Heart left ventricle (tissue), 16 donors: ENCODE measurements around the gene HMG20A. TPM values are rescaled to one million over a fixed set of nuclear protein-coding genes. Genes with fewer than 3 reads are reported as not detected.
A peak's percentile ranks its signal among the peaks of the same experiment; 100 is the strongest.

Source experiments
- ATAC-seq, 4 donors: fragments of 200-7000 bp; cut with Tn5 transposase; one replicate each; pipeline ENCODE4 v1.9.1; 2020 to 2022; ENCODE audit warnings: moderate library complexity in 4 of 4, mild to moderate bottlenecking in 3 of 4, moderate number of reproducible peaks in 1 of 4
- DNase-seq, 5 donors: peaks; one replicate each; pipeline ENCODE4 v3.0.0-alpha.2; 2020
- H3K27ac ChIP-seq, 12 donors: fragments of 200-600 bp; sonication (generic) in 4 of 12; one replicate each; pipeline versions ENCODE4 v1.5.0 to v1.8.0; 2016 to 2022; ENCODE audit warnings: mild to moderate bottlenecking in 2 of 12
- H3K27me3 ChIP-seq, 9 donors: fragments of 200-600 bp; sonication (generic) in 2 of 9; one replicate each; pipeline versions ENCODE4 v1.5.1 to v1.8.0; 2016 to 2022; ENCODE audit warnings: mild to moderate bottlenecking in 3 of 9
- H3K36me3 ChIP-seq, 9 donors: fragments of 200-600 bp; sonication (generic) in 2 of 9; one replicate each; pipeline versions ENCODE4 v1.5.0 to v1.8.0; 2018 to 2022; ENCODE audit warnings: mild to moderate bottlenecking in 2 of 9
- H3K4me1 ChIP-seq, 12 donors: fragments of 200-600 bp; sonication (generic) in 4 of 12; one replicate each; pipeline versions ENCODE4 v1.5.0 to v1.8.0; 2016 to 2022; ENCODE audit warnings: mild to moderate bottlenecking in 3 of 12
- H3K4me3 ChIP-seq, 12 donors: fragments of 200-600 bp; sonication (generic) in 4 of 12; one replicate each; pipeline versions ENCODE4 v1.5.0 to v1.8.0; 2017 to 2022; ENCODE audit warnings: mild to moderate bottlenecking in 9 of 12, moderate library complexity in 4 of 12
- H3K9me3 ChIP-seq, 12 donors: fragments of 200-600 bp; sonication (generic) in 4 of 12; one replicate each; pipeline versions ENCODE4 v1.5.0 to v1.8.0; 2016 to 2022; ENCODE audit warnings: mild to moderate bottlenecking in 1 of 12
- POLR2A ChIP-seq, 2 donors: fragments of 450-650 bp; IDR thresholded peaks; one replicate each; pipeline ENCODE4 v1.6.1; 2017; ENCODE audit warnings: antibody characterized with exemption in 2 of 2, mild to moderate bottlenecking in 2 of 2, moderate library complexity in 2 of 2
- WGBS, 4 donors: extraction: QIAGEN DNeasy Blood & Tissue Kit in 2 of 4; methylation state at CpG; one replicate each; pipeline versions ENCODE4 v1.1.5 to v1.1.7; 2013 to 2018; 5-methylcytosine and 5-hydroxymethylcytosine counted together
- intact Hi-C, 10 donors: fragments of 100-400 bp; cut with DNase I; formaldehyde crosslinking; loops; one replicate each; pipeline versions ENCODE4 v1.11.1 to v1.14.2; 2022
- polyA plus RNA-seq, 2 donors: library from polyadenylated mRNA; stranded (reverse); fragments of 200-250 nt; gene quantifications; one replicate each; pipeline ENCODE4 v1.2.3, GENCODE V29; 2013
- total RNA-seq, 9 donors: library from RNA; depleted of rRNA in 2 of 9; stranded (reverse); fragments of >200 nt in 2 of 9; fragmentation: NEBNext Ultra II Directional in 3 of 9; extraction: Animal tissue kit (Norgen Biotek cat#: 25700) in 3 of 9; gene quantifications; one replicate each; pipeline versions ENCODE4 v1.1.0 to v1.2.4, GENCODE V29; 2016 to 2023
- TF ChIP-seq, protein P1 (sequence below), 12 donors: fragments of 200-600 bp; sonication (generic) in 4 of 12; IDR thresholded peaks; one replicate each; pipeline versions ENCODE4 v1.5.0 to v1.8.0; 2018 to 2022; ENCODE audit warnings: antibody characterized with exemption in 12 of 12, mild to moderate bottlenecking in 5 of 12
- donor health status: ischemic (EF 13 %, LVEDD 7.1; RV severe dilation, severe dysfunction).
- donor health status: healthy with polysubstance abuse.
- donor health status: DM: no; HTN: yes; CAD: no.
- donor health status: DM: no; HTN: no; CAD: no.
- donor health status: ischemic (EF 25% LVEDD 6.9; RV normal size, moderate dysfunction).
- donor health status: ischemic (EF 25% LVEDD 5.7; RV mildly dilated, moderate dysfunction).
- donor health status: healthy.
- donor health status: DM: yes; HTN: yes; CAD: no.
- donor health status: ischemic (EF 35%, LVEDD 5.7; RV mildly dilated, moderate dysfunction).
- donor health status: nonischemic (EF 11% LVEDD 7.7; RV severe dilation, severe dysfunction).
- donor health status: DM: yes; HTN: yes; CAD: no.
- donor health status: PGD.
- donor health status: ischemic (EF 29% LVEDD 5.4; RV normal size, mild dysfunction).
- donor health status: nonischemic (EF 23%, LVEDD 6.1; RV moderate dilation, normal function).

HMG20A gene
- total and polyA plus RNA-seq, 11 donors, result 14.8 to 54.1 (median 32.0) TPM

DNA sequence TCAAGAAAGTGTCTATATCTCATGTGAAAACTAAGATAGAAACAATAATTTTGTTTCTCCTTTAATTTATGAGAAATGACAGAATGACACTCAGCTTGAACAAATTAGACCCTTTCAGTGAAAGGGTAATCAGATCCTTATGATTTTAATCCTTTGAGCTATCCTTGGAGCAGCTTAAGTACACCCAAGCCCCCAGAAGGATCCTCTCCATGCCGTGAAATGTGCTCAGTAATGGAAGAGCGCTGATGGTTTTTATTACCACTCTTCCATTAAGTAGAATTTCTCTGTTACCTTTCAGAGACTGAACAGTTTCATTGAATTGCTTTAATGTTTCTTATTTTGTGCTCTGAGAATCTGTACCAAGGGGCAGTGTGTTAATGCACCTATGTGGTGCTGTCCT lies 54.3 kb downstream of the HMG20A start:
- Histone ChIP-seq H3K4me3 (no peak overlapping the region), H3K36me3 (peaks cover 0 to 80% (median 61%) of the 10 kb centered on the region in 9 donors), H3K27me3 (no peaks in the 10 kb centered on the region), H3K4me1 (peaks cover 0 to 46% (median 7%) of the 10 kb centered on the region in 12 donors), H3K9me3 (no peaks in the 10 kb centered on the region), H3K27ac (peak overlapping the region; percentile 1 to 75 (median 59))
- DNase-seq (no peak), ATAC-seq (peak in 1 of 4 donors; percentile 8)
- intact Hi-C loops, result loop anchor here in 2 of 10 donors (2.0 to 5.0 kb wide), 2 partner anchors 43 to 52 kb away; no protein-coding TSS in a partner anchor
- no peak for TF ChIP-seq POLR2A (IDR thresholded peaks at IDR 0.05)
- TF ChIP-seq, protein P1, sequence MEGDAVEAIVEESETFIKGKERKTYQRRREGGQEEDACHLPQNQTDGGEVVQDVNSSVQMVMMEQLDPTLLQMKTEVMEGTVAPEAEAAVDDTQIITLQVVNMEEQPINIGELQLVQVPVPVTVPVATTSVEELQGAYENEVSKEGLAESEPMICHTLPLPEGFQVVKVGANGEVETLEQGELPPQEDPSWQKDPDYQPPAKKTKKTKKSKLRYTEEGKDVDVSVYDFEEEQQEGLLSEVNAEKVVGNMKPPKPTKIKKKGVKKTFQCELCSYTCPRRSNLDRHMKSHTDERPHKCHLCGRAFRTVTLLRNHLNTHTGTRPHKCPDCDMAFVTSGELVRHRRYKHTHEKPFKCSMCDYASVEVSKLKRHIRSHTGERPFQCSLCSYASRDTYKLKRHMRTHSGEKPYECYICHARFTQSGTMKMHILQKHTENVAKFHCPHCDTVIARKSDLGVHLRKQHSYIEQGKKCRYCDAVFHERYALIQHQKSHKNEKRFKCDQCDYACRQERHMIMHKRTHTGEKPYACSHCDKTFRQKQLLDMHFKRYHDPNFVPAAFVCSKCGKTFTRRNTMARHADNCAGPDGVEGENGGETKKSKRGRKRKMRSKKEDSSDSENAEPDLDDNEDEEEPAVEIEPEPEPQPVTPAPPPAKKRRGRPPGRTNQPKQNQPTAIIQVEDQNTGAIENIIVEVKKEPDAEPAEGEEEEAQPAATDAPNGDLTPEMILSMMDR (IDR thresholded peaks at IDR 0.05), result no peak
- WGBS, 4 donors, result 85 to 99% (median 95%) methylated on average over 2 of the region's 2 CpGs

DNA sequence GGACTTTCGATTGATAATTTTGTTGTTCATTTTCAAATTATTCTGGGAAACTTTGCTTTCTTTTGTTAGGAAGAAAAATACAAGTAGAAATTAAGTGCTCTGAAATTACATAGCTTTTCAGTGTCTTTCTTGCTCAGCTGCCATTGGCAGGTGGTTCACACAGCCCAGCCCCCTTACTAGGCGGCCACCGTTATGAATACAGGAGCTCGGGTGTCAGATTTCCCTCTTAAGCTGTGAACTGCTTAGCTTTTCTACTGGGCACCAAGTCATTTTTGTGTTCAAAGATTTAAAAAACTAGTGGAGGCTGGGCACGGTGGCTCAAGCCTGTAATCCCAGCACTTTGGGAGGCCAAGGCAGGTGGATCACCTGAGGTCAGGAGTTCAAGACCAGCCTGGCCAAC lies 55.2 kb downstream of the HMG20A start:
- Histone ChIP-seq H3K4me1 (peaks cover 0 to 48% (median 7%) of the 10 kb centered on the region in 12 donors), H3K4me3 (no peak overlapping the region), H3K36me3 (peaks cover 0 to 78% (median 61%) of the 10 kb centered on the region in 9 donors), H3K27me3 (no peaks in the 10 kb centered on the region), H3K27ac (peak overlapping the region in 3 of 12 donors; percentile 30 to 75 (median 63)), H3K9me3 (no peaks in the 10 kb centered on the region)
- TF ChIP-seq, protein P1 (IDR thresholded peaks at IDR 0.05), result no peak
- TF ChIP-seq POLR2A (IDR thresholded peaks at IDR 0.05), result no peak
- no peak for DNase-seq
- no peak for ATAC-seq
- WGBS, 4 donors, result 67 to 83% (median 77%) methylated on average over 5 of the region's 5 CpGs
- intact Hi-C loops, result loop anchor here in 2 of 10 donors (2.0 to 5.0 kb wide), 2 partner anchors 44 to 53 kb away; no protein-coding TSS in a partner anchor

DNA sequence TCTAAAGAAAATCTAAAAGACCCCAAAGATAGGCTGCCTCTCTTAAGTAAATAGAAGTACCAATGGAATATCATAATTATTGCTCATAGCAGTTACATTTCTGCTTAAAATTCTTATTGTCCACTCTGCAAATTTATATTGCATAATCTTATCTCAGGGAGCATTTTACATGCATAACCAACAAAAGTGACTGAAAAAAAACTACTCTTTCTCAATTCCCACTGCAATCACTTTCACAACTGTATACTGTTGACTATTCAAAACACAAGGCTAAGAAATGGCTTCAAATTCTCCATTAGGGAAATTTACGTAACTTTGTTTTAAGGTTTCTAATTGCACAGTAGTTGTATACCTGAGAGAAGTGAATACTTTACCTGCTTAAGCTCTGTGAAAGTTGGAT lies 56.3 kb downstream of the HMG20A start:
- DNase-seq (no peak), ATAC-seq (no peak)
- no peak for TF ChIP-seq POLR2A (IDR thresholded peaks at IDR 0.05)
- TF ChIP-seq, protein P1 (IDR thresholded peaks at IDR 0.05), result no peak
- Histone ChIP-seq H3K27ac (no peak overlapping the region), H3K4me1 (peaks cover 0 to 58% (median 15%) of the 10 kb centered on the region in 12 donors), H3K36me3 (peaks cover 0 to 76% (median 50%) of the 10 kb centered on the region in 9 donors), H3K9me3 (no peaks in the 10 kb centered on the region), H3K4me3 (no peak overlapping the region), H3K27me3 (no peaks in the 10 kb centered on the region)
- intact Hi-C loops, result loop anchor here in 1 of 10 donors (5.0 kb wide), 1 partner anchor 45 kb away; no protein-coding TSS in a partner anchor
- WGBS, 4 donors, result 92 to 97% (median 93%) methylated on average over 1 of the region's 1 CpG

DNA sequence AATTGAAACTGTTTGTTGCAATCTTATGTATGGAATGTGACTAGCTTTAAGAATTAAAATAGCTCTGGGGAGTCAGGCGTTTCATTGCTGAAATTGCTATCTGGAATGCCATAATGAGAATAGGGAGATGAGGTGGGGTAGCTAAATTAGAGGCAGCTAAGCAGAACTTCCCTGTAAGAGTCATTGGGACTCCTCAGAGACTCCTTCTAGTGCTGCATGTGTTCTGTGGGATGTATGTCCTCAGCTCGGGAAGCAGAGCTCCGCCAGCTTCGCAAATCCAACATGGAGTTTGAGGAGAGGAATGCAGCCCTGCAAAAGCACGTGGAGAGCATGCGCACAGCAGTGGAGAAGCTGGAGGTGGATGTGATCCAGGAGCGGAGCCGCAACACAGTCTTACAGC lies 57.4 kb downstream of the HMG20A start:
- H3K36me3 ChIP-seq, result peaks cover 0 to 76% (median 48%) of the 10 kb centered on the region in 9 donors
- intact Hi-C loops, result loop anchor here in 1 of 10 donors (5.0 kb wide), 1 partner anchor 46 kb away; no protein-coding TSS in a partner anchor
- H3K27me3 ChIP-seq, result no peaks in the 10 kb centered on the region
- no peak for ATAC-seq
- no peak overlapping the region for H3K4me3 ChIP-seq
- WGBS, 4 donors, result 85 to 91% (median 89%) methylated on average over 8 of the region's 8 CpGs
- no peaks in the 10 kb centered on the region for H3K9me3 ChIP-seq
- TF ChIP-seq, protein P1 (IDR thresholded peaks at IDR 0.05), result no peak
- no peak for TF ChIP-seq POLR2A (IDR thresholded peaks at IDR 0.05)
- peaks cover 0 to 69% (median 26%) of the 10 kb centered on the region in 12 donors for H3K4me1 ChIP-seq
- DNase-seq, result no peak
- H3K27ac ChIP-seq, result peak overlapping the region in 1 of 12 donors; percentile 4
